HepG2 (cell line): ENCODE data around the gene APOC1. TPM values are rescaled to one million over a fixed set of nuclear protein-coding genes. Genes with fewer than 3 reads are reported as not detected.

ENCODE experiments used
- AGO2 ChIP-seq: fragments of 200-400 bp; formaldehyde crosslinking; optimal IDR thresholded peaks from 2 replicates; pipeline ENCODE3; 2017; ENCODE audit warnings: mild to moderate bottlenecking, low read depth, low read length, moderate library complexity
- AKAP8 ChIP-seq: sonication (generic); formaldehyde crosslinking; IDR thresholded peaks from 2 replicates; pipeline ENCODE4 v1.5.1; 2020; ENCODE audit warnings: mild to moderate bottlenecking, missing genetic modification reagents
- CREB3 ChIP-seq: sonication (generic); formaldehyde crosslinking; IDR thresholded peaks from 2 replicates; pipeline ENCODE4 v1.5.0; 2020; ENCODE audit warnings: missing genetic modification reagents
- DMTF1 ChIP-seq: sonication (generic); formaldehyde crosslinking; IDR thresholded peaks from 2 replicates; pipeline ENCODE4 v1.4.0; 2020; ENCODE audit warnings: mild to moderate bottlenecking, missing genetic modification reagents
- FIP1L1 ChIP-seq: fragments of 200-400 bp; formaldehyde crosslinking; IDR thresholded peaks from 2 replicates; pipeline ENCODE4 v1.6.1; 2018; ENCODE audit warnings: low read depth, mild to moderate bottlenecking, low read length, moderate library complexity, borderline replicate concordance; ENCODE audit not compliant: insufficient read depth
- GABPA ChIP-seq, 2 experiments: IDR thresholded peaks; 2 replicates each; pipeline ENCODE4 v1.6.1; 2011 to 2016; ENCODE audit warnings: low read depth in 2 of 2, low read length in 1 of 2, missing biosample characterization in 1 of 2, missing genetic modification characterization in 1 of 2
- MAX ChIP-seq: IDR thresholded peaks from 2 replicates; pipeline ENCODE4 v1.6.1; 2012; ENCODE audit warnings: inconsistent platforms
- MBD4 ChIP-seq: IDR thresholded peaks from 2 replicates; pipeline ENCODE4 v1.6.1; 2012; ENCODE audit warnings: low read length, inconsistent platforms, borderline replicate concordance
- MED1 ChIP-seq: sonication (generic); formaldehyde crosslinking; IDR thresholded peaks from 2 replicates; pipeline ENCODE4 v1.4.0; 2020; ENCODE audit warnings: missing genetic modification reagents
- MXD3 ChIP-seq: IDR thresholded peaks from 2 replicates; pipeline ENCODE4 v1.6.1; 2016; ENCODE audit warnings: mild to moderate bottlenecking, missing biosample characterization, missing genetic modification reagents
- NFE2L2 ChIP-seq: fragments of 150-350 bp; IDR thresholded peaks from 2 replicates; pipeline ENCODE4 v1.6.1; 2014; ENCODE audit warnings: low read length
- NPAS2 ChIP-seq: sonication (generic); formaldehyde crosslinking; IDR thresholded peaks from 2 replicates; pipeline ENCODE4 v1.8.0; 2022; ENCODE audit warnings: mild to moderate bottlenecking, missing genetic modification reagents, borderline replicate concordance
- NR2C2 ChIP-seq: sonication (generic); formaldehyde crosslinking; IDR thresholded peaks from 2 replicates; pipeline ENCODE4 v1.4.0; 2020; ENCODE audit warnings: missing genetic modification reagents, mild to moderate bottlenecking, moderate library complexity, borderline replicate concordance
- POLR2A ChIP-seq, 2 experiments: IDR thresholded peaks; 2 replicates each; pipeline ENCODE4 v1.6.1; 2011; ENCODE audit warnings: low read depth in 2 of 2, low read length in 2 of 2, mild to moderate bottlenecking in 1 of 2, moderate library complexity in 1 of 2; ENCODE audit not compliant: insufficient read depth in 1 of 2
- PTBP1 ChIP-seq: fragments of 200-400 bp; formaldehyde crosslinking; IDR thresholded peaks from 2 replicates; pipeline ENCODE4 v1.6.1; 2018; ENCODE audit warnings: low read length, low read depth; ENCODE audit not compliant: poor library complexity, severe bottlenecking
- RCOR2 ChIP-seq: IDR thresholded peaks from 2 replicates; pipeline ENCODE4 v1.6.1; 2016; ENCODE audit warnings: missing biosample characterization, missing genetic modification reagents
- SMYD3 ChIP-seq: sonication (generic); formaldehyde crosslinking; IDR thresholded peaks from 2 replicates; pipeline ENCODE4 v1.8.1; 2023; ENCODE audit warnings: mild to moderate bottlenecking, missing genetic modification reagents
- SSRP1 ChIP-seq: IDR thresholded peaks from 2 replicates; pipeline ENCODE4 v1.6.1; 2016; ENCODE audit warnings: control low read depth
- TMF1 ChIP-seq: sonication (generic); formaldehyde crosslinking; IDR thresholded peaks from 2 replicates; pipeline ENCODE4 v1.8.1; 2022; ENCODE audit warnings: low read depth, missing genetic modification reagents
- TOPORS ChIP-seq: sonication (generic); formaldehyde crosslinking; IDR thresholded peaks from 2 replicates; pipeline ENCODE4 v1.8.0; 2023; ENCODE audit warnings: mild to moderate bottlenecking, missing genetic modification reagents
- ZBTB42 ChIP-seq: sonication (generic); formaldehyde crosslinking; IDR thresholded peaks from 2 replicates; pipeline ENCODE4 v1.5.0; 2020; ENCODE audit warnings: mild to moderate bottlenecking, missing genetic modification reagents
- ZFP36L1 ChIP-seq: sonication (generic); formaldehyde crosslinking; IDR thresholded peaks from 2 replicates; pipeline ENCODE4 v1.8.0; 2022; ENCODE audit warnings: mild to moderate bottlenecking, missing genetic modification reagents, moderate library complexity
- ZFYVE20 ChIP-seq: sonication (generic); formaldehyde crosslinking; IDR thresholded peaks from 2 replicates; pipeline ENCODE4 v1.8.0; 2023; ENCODE audit warnings: low read depth, mild to moderate bottlenecking, moderate library complexity, missing genetic modification reagents, borderline replicate concordance
- ZNF274 ChIP-seq: sonication (generic); formaldehyde crosslinking; IDR thresholded peaks from 2 replicates; pipeline ENCODE4 v1.5.1; 2020; ENCODE audit warnings: mild to moderate bottlenecking, missing genetic modification reagents
- ZNF557 ChIP-seq: sonication (generic); formaldehyde crosslinking; IDR thresholded peaks from 2 replicates; pipeline ENCODE4 v1.4.0; 2020; ENCODE audit warnings: missing genetic modification reagents
- ZNF616 ChIP-seq: sonication (generic); formaldehyde crosslinking; IDR thresholded peaks from 2 replicates; pipeline ENCODE4 v1.5.0; 2020; ENCODE audit warnings: low read depth, mild to moderate bottlenecking, missing genetic modification reagents
- ZNF740 ChIP-seq: sonication (generic); formaldehyde crosslinking; IDR thresholded peaks from 2 replicates; pipeline ENCODE4 v1.4.0; 2020; ENCODE audit warnings: missing genetic modification reagents
- ZNF773 ChIP-seq: sonication (generic); formaldehyde crosslinking; IDR thresholded peaks from 2 replicates; pipeline ENCODE4 v1.4.0; 2020; ENCODE audit warnings: missing genetic modification reagents, borderline replicate concordance
- ZNF850 ChIP-seq: sonication (generic); formaldehyde crosslinking; conservative IDR thresholded peaks from 2 replicates; pipeline ENCODE4 v1.9.0; 2021; ENCODE audit warnings: mild to moderate bottlenecking, missing genetic modification reagents
- polyA plus RNA-seq, 8 experiments: library from polyadenylated mRNA; depleted of rRNA in 3 of 8; stranded (reverse) in 7 of 8; unstranded in 1 of 8; fragments of >200 nt; fragmentation: Illumina TruSeq in 4 of 8; extraction: Trizol in 4 of 8; gene quantifications; 2 replicates each; pipeline versions ENCODE4 v1.2.1 to v1.2.3, GENCODE V29; 2011 to 2016; ENCODE audit warnings: low read depth in 4 of 8, missing spikeins in 1 of 8, mixed read lengths in 1 of 8; ENCODE audit not compliant: insufficient read depth in 1 of 8
- total RNA-seq, 5 experiments: library from RNA; depleted of rRNA; stranded (reverse); fragments of >200 nt; fragmentation: Illumina TruSeq; extraction: Trizol; gene quantifications; 2 replicates each; pipeline ENCODE4 v1.2.3, GENCODE V29; 2016; ENCODE audit warnings: low read depth in 1 of 5

APOC1 gene
- total and polyA plus RNA-seq, 2 of the 13 experiments (the other 11 are each of a cell fraction or from before 2014, with no cell fraction given): 600 to 1,235 TPM

- no peak for TF ChIP-seq DMTF1 (CRISPR knock-in tag)
- no peak for TF ChIP-seq ZNF773 (CRISPR knock-in tag)
- TF ChIP-seq ZNF850 (CRISPR knock-in tag): no peak
- peak; percentile 98 for TF ChIP-seq NR2C2
- no peak for TF ChIP-seq CREB3 (CRISPR knock-in tag)
- TF ChIP-seq AKAP8: peak; percentile 6; the same call in 1 of the 2 replicates
- TF ChIP-seq AGO2: no peak
- TF ChIP-seq TMF1: no peak
- TF ChIP-seq ZFP36L1: no peak
- TF ChIP-seq MXD3 (CRISPR knock-in tag): no peak
- TF ChIP-seq ZNF740 (CRISPR knock-in tag): no peak
- TF ChIP-seq NPAS2 (CRISPR knock-in tag): no peak
- TF ChIP-seq SSRP1: 0 out of 2 replicates have a peak, but pooled peaks have one; percentile 8
- no peak for TF ChIP-seq TOPORS (CRISPR knock-in tag)
- peak; percentile 76 for TF ChIP-seq MED1 (CRISPR knock-in tag)
- no peak for TF ChIP-seq ZNF274 (CRISPR knock-in tag)
- TF ChIP-seq ZNF616 (CRISPR knock-in tag): no peak
- TF ChIP-seq POLR2A (IDR thresholded peaks at IDR 0.05; ENCODE audit: insufficient read depth in 1 of 2, low read depth in 2 of 2, low read length in 2 of 2): peak; percentile 79 to 88
- TF ChIP-seq NFE2L2: no peak
- TF ChIP-seq MAX: peak; percentile 57
- TF ChIP-seq GABPA (IDR thresholded peaks at IDR 0.05; ENCODE audit: low read depth, low read length): peak; percentile 52; the same call in 1 of the 2 replicates
- TF ChIP-seq GABPA (CRISPR knock-in tag; IDR thresholded peaks at IDR 0.05; ENCODE audit: low read depth): peak; percentile 93
- TF ChIP-seq SMYD3 (CRISPR knock-in tag): peak; percentile 79; the same call in 1 of the 2 replicates
- TF ChIP-seq RCOR2 (CRISPR knock-in tag): 0 out of 2 replicates have a peak, but pooled peaks have one; percentile 2
- TF ChIP-seq MBD4: no peak
- TF ChIP-seq ZBTB42 (CRISPR knock-in tag): no peak
- no peak for TF ChIP-seq ZNF557 (CRISPR knock-in tag)
- TF ChIP-seq ZFYVE20 (CRISPR knock-in tag): no peak
- no peak for TF ChIP-seq PTBP1
- no peak for TF ChIP-seq FIP1L1
Observed at GRCh38 chr19:44890366-44891015, 23.9 kb upstream of the APOC1 start (continued).
